NCI-H82 treated with DMSO at 0.1 percent for 48 hours (cell line): Measurements from ENCODE around the gene COA1.

Experiments used
- DNase-seq: peaks from one replicate; lab custom pipeline; 2025; ENCODE audit not compliant: unreplicated experiment; lab: John Stamatoyannopoulos, UW

Gene COA1

GRCh38 chr7:43658718-43659548, 70.4 kb downstream of the COA1 start:
- DNase-seq = no peak

- no peak for DNase-seq
These were observed 72.3 kb downstream of the COA1 start for GRCh38 chr7:43656997-43657396.

GRCh38 chr7:43655584-43655983, 73.7 kb downstream of the COA1 start:
- DNase-seq = no peak

GRCh38 chr7:43653891-43654504, 75.3 kb downstream of the COA1 start:
- no peak for DNase-seq

- no peak for DNase-seq
These were observed 75.9 kb downstream of the COA1 start for GRCh38 chr7:43653466-43653865.

GRCh38 chr7:43652364-43652763, 77.0 kb downstream of the COA1 start:
- DNase-seq = no peak

GRCh38 chr7:43650457-43651052, 78.8 kb downstream of the COA1 start:
- DNase-seq = no peak

- no peak for DNase-seq
These were observed 79.5 kb downstream of the COA1 start for GRCh38 chr7:43649755-43650274.

- DNase-seq = no peak
These were observed 80.6 kb downstream of the COA1 start for GRCh38 chr7:43648473-43649406.

- no peak for DNase-seq
These were observed 81.5 kb downstream of the COA1 start for GRCh38 chr7:43647673-43648472.

- DNase-seq = no peak
These were observed 82.0 kb downstream of the COA1 start for GRCh38 chr7:43647339-43647672.

GRCh38 chr7:43646603-43647338, 82.6 kb downstream of the COA1 start:
- DNase-seq = no peak

- DNase-seq = no peak
These were observed 83.6 kb downstream of the COA1 start for GRCh38 chr7:43645699-43646226.

- no peak for DNase-seq
These were observed 85.5 kb downstream of the COA1 start for GRCh38 chr7:43643846-43644245.

- no peak for DNase-seq
These were observed 86.3 kb downstream of the COA1 start for GRCh38 chr7:43642897-43643630.

- peak; percentile 22 for DNase-seq
These were observed 88.6 kb downstream of the COA1 start for GRCh38 chr7:43640679-43641078.

GRCh38 chr7:43639858-43640491, 89.3 kb downstream of the COA1 start:
- DNase-seq = peak; percentile 95
